ENCODE measurements around the gene DNAJB4. TPM values are rescaled to one million over a fixed set of nuclear protein-coding genes. Genes with fewer than 3 reads are reported as not detected.

Gene DNAJB4
- total and polyA plus RNA-seq, 4 donors: 39.1 to 137 (median 66.6) TPM

GRCh38 chr1:78047106-78047505 lies 42.4 kb downstream of the DNAJB4 start:
- DNase-seq (no peak), ATAC-seq (ENCODE audit: low FRiP score) (no peak)
- no peaks in the 10 kb centered on the region for H3K36me3 ChIP-seq (ENCODE audit: control insufficient read depth in 1 of 2, insufficient read depth in 2 of 2, low read length in 1 of 2)
- H3K27me3 ChIP-seq (ENCODE audit: control insufficient read depth in 1 of 2, insufficient read depth in 2 of 2, low read length in 1 of 2): no peaks in the 10 kb centered on the region
- H3K9me3 ChIP-seq (ENCODE audit: control insufficient read depth, low read length): no peaks in the 10 kb centered on the region
- H3K27ac ChIP-seq (ENCODE audit: low read depth in 1 of 2, low read length in 2 of 2): no peak overlapping the region
- intact Hi-C loops (cut with DNase I): no loop called here
- 85 to 90% methylated on average over 5 of the region's 5 CpGs for WGBS, 2 donors
- no peaks in the 10 kb centered on the region for H3K4me1 ChIP-seq (ENCODE audit: control insufficient read depth in 1 of 2, insufficient read depth in 2 of 2, low read length in 2 of 2)
- no peak overlapping the region for H3K4me3 ChIP-seq (ENCODE audit: low read length in 2 of 2)

GRCh38 chr1:78047631-78048030 lies 42.9 kb downstream of the DNAJB4 start:
- ATAC-seq (ENCODE audit: low FRiP score) (no peak), DNase-seq (no peak)
- no peaks in the 10 kb centered on the region for H3K27me3 ChIP-seq (ENCODE audit: control insufficient read depth in 1 of 2, insufficient read depth in 2 of 2, low read length in 1 of 2)
- H3K4me1 ChIP-seq (ENCODE audit: control insufficient read depth in 1 of 2, insufficient read depth in 2 of 2, low read length in 2 of 2): no peaks in the 10 kb centered on the region
- WGBS, 2 donors: 92 to 94% methylated on average over 3 of the region's 3 CpGs
- H3K36me3 ChIP-seq (ENCODE audit: control insufficient read depth in 1 of 2, insufficient read depth in 2 of 2, low read length in 1 of 2): no peaks in the 10 kb centered on the region
- H3K27ac ChIP-seq (ENCODE audit: low read depth in 1 of 2, low read length in 2 of 2): no peak overlapping the region
- no peak overlapping the region for H3K4me3 ChIP-seq (ENCODE audit: low read length in 2 of 2)
- no peaks in the 10 kb centered on the region for H3K9me3 ChIP-seq (ENCODE audit: control insufficient read depth, low read length)
- intact Hi-C loops (cut with DNase I): no loop called here

DNA sequence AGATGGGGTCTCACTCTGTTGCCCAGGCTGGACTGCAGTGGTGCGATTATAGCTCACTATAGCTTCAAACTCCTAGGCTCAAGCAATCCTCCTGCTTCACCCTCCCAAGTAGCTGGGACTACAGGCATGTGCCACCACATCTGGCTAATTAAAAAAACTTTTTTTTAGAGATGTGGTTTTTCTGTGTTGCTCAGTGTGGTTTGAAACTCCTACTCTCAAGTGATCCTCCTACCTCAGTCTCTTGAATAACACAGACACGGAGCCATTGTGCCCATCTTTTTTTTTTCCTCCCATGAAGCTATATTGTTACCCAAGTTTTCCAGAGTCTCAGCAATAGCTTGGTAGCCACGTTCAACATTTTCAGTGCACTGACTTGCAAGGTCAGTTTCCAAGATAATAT lies 43.7 kb downstream of the DNAJB4 start:
- WGBS, 2 donors: 93 to 97% methylated on average over 3 of the region's 3 CpGs
- Histone ChIP-seq H3K4me3 (ENCODE audit: low read length in 2 of 2) (no peak overlapping the region), H3K27me3 (ENCODE audit: control insufficient read depth in 1 of 2, insufficient read depth in 2 of 2, low read length in 1 of 2) (no peaks in the 10 kb centered on the region), H3K4me1 (ENCODE audit: control insufficient read depth in 1 of 2, insufficient read depth in 2 of 2, low read length in 2 of 2) (no peaks in the 10 kb centered on the region), H3K36me3 (ENCODE audit: control insufficient read depth in 1 of 2, insufficient read depth in 2 of 2, low read length in 1 of 2) (no peaks in the 10 kb centered on the region), H3K27ac (ENCODE audit: low read depth in 1 of 2, low read length in 2 of 2) (no peak overlapping the region), H3K9me3 (ENCODE audit: control insufficient read depth, low read length) (no peaks in the 10 kb centered on the region)
- no peak for ATAC-seq (ENCODE audit: low FRiP score)
- intact Hi-C loops (cut with DNase I): no loop called here
- DNase-seq: no peak

GRCh38 chr1:78049396-78049795 lies 44.7 kb downstream of the DNAJB4 start:
- intact Hi-C loops (cut with DNase I): no loop called here
- ATAC-seq (ENCODE audit: low FRiP score): no peak
- no peaks in the 10 kb centered on the region for H3K9me3 ChIP-seq (ENCODE audit: control insufficient read depth, low read length)
- H3K4me3 ChIP-seq (ENCODE audit: low read length in 2 of 2): no peak overlapping the region
- H3K27me3 ChIP-seq (ENCODE audit: control insufficient read depth in 1 of 2, insufficient read depth in 2 of 2, low read length in 1 of 2): no peaks in the 10 kb centered on the region
- H3K27ac ChIP-seq (ENCODE audit: low read depth in 1 of 2, low read length in 2 of 2): no peak overlapping the region
- no peaks in the 10 kb centered on the region for H3K36me3 ChIP-seq (ENCODE audit: control insufficient read depth in 1 of 2, insufficient read depth in 2 of 2, low read length in 1 of 2)
- whole genome bisulfite sequencing, 2 donors: 98 to 99% methylated on average over 4 of the region's 4 CpGs
- DNase-seq: no peak
- no peaks in the 10 kb centered on the region for H3K4me1 ChIP-seq (ENCODE audit: control insufficient read depth in 1 of 2, insufficient read depth in 2 of 2, low read length in 2 of 2)

GRCh38 chr1:78051005-78051404 lies 46.3 kb downstream of the DNAJB4 start:
- DNase-seq (no peak), ATAC-seq (ENCODE audit: low FRiP score) (no peak)
- Histone ChIP-seq H3K4me1 (ENCODE audit: control insufficient read depth in 1 of 2, insufficient read depth in 2 of 2, low read length in 2 of 2) (no peaks in the 10 kb centered on the region), H3K27me3 (ENCODE audit: control insufficient read depth in 1 of 2, insufficient read depth in 2 of 2, low read length in 1 of 2) (no peaks in the 10 kb centered on the region), H3K36me3 (ENCODE audit: control insufficient read depth in 1 of 2, insufficient read depth in 2 of 2, low read length in 1 of 2) (no peaks in the 10 kb centered on the region), H3K27ac (ENCODE audit: low read depth in 1 of 2, low read length in 2 of 2) (no peak overlapping the region), H3K9me3 (ENCODE audit: control insufficient read depth, low read length) (no peaks in the 10 kb centered on the region), H3K4me3 (ENCODE audit: low read length in 2 of 2) (no peak overlapping the region)
- 98 to 99% methylated on average over 2 of the region's 2 CpGs for WGBS, 2 donors
- intact Hi-C loops (cut with DNase I): no loop called here

DNA sequence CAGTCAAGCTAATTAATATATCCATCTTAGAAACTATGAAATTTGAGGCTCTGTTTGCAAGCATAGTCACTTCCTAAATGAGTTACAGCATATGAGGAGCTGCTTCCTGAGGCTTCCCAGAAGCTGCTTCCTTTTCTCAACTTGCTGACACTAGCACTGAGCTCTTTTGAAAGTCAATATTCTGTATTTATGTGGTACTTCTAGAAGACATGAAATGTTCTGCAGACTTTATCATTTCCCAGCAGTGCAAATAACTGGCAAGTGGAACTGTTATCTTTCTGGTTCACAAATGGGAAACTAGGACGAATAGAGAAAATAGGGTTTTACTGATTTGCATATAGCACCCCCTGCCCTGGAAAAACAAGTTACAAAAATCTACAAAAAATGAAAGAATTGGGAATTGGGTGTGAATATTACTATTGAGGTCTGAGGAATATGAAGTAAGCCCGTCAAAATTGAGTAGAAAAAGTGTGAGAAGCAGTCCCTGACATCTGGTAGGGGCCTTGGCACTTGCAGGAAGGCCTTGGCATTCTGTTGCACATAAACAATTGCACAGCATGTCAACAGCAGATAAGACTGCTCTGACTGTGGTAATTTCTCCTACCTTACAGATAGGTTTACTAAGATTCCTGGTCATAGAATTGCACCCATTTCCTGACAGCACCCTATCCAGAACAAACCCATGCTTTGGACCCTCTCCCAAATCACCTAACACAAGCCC lies 48.1 kb downstream of the DNAJB4 start:
- intact Hi-C loops (cut with DNase I): no loop called here
- no peaks in the 10 kb centered on the region for H3K36me3 ChIP-seq (ENCODE audit: control insufficient read depth in 1 of 2, insufficient read depth in 2 of 2, low read length in 1 of 2)
- no peak for DNase-seq
- H3K4me3 ChIP-seq (ENCODE audit: low read length in 2 of 2): no peak overlapping the region
- WGBS, 2 donors: 81 to 89% methylated on average over 2 of the region's 2 CpGs
- H3K4me1 ChIP-seq (ENCODE audit: control insufficient read depth in 1 of 2, insufficient read depth in 2 of 2, low read length in 2 of 2): no peaks in the 10 kb centered on the region
- no peaks in the 10 kb centered on the region for H3K9me3 ChIP-seq (ENCODE audit: control insufficient read depth, low read length)
- H3K27ac ChIP-seq (ENCODE audit: low read depth in 1 of 2, low read length in 2 of 2): no peak overlapping the region
- H3K27me3 ChIP-seq (ENCODE audit: control insufficient read depth in 1 of 2, insufficient read depth in 2 of 2, low read length in 1 of 2): no peaks in the 10 kb centered on the region
- ATAC-seq (ENCODE audit: low FRiP score): no peak

DNA sequence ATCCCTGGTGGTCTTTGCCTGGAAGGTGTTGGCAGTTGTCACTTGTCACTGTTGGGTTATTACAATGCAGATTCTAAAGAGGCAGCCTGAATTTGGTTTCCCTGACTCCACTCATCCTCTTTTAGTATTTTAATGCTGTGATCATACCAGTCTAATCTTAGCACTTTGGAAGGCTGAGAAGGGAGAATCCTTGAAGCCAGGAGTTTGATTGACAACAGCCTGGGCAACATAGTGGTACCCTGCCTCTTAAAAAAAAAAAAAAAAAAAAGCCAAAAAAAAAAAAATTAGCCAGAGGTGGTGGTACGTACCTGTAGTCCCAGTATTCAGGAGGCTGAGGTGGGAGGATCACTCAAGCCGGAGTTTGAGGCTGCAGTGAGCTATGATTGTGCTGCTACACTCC lies 48.8 kb downstream of the DNAJB4 start:
- intact Hi-C loops (cut with DNase I): no loop called here
- no peak for ATAC-seq (ENCODE audit: low FRiP score)

DNA sequence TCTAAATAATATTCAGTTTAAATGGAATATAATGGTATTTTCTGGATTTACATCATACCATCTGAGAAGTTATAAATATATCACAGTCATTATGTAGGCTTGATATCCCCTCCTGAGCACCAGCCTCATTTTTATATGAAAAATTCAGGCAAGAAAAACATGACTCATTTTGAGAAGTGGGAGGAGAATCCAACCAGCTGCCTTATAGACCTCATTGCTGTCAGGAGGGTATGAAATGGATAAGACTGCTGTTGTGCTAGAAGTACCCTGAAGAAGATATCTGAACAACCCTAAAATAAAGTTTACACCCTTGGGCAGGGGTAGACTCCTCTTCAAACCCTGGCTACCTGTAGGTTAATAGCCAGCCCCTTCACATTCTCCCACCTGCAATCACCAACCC lies 49.8 kb downstream of the DNAJB4 start:
- intact Hi-C loops (cut with DNase I): no loop called here
- Histone ChIP-seq H3K36me3 (ENCODE audit: control insufficient read depth in 1 of 2, insufficient read depth in 2 of 2, low read length in 1 of 2) (no peaks in the 10 kb centered on the region), H3K9me3 (ENCODE audit: control insufficient read depth, low read length) (no peaks in the 10 kb centered on the region), H3K4me1 (ENCODE audit: control insufficient read depth in 1 of 2, insufficient read depth in 2 of 2, low read length in 2 of 2) (no peaks in the 10 kb centered on the region), H3K27ac (ENCODE audit: low read depth in 1 of 2, low read length in 2 of 2) (no peak overlapping the region), H3K4me3 (ENCODE audit: low read length in 2 of 2) (no peak overlapping the region), H3K27me3 (ENCODE audit: control insufficient read depth in 1 of 2, insufficient read depth in 2 of 2, low read length in 1 of 2) (no peaks in the 10 kb centered on the region)
- DNase-seq (no peak), ATAC-seq (ENCODE audit: low FRiP score) (no peak)

More for the DNA sequence above, 48.8 kb downstream of the DNAJB4 start:
- DNase-seq: no peak
- H3K27ac ChIP-seq (ENCODE audit: low read depth in 1 of 2, low read length in 2 of 2): no peak overlapping the region
- H3K4me3 ChIP-seq (ENCODE audit: low read length in 2 of 2): no peak overlapping the region
- H3K36me3 ChIP-seq (ENCODE audit: control insufficient read depth in 1 of 2, insufficient read depth in 2 of 2, low read length in 1 of 2): no peaks in the 10 kb centered on the region
- no peaks in the 10 kb centered on the region for H3K9me3 ChIP-seq (ENCODE audit: control insufficient read depth, low read length)
- no peaks in the 10 kb centered on the region for H3K27me3 ChIP-seq (ENCODE audit: control insufficient read depth in 1 of 2, insufficient read depth in 2 of 2, low read length in 1 of 2)
- H3K4me1 ChIP-seq (ENCODE audit: control insufficient read depth in 1 of 2, insufficient read depth in 2 of 2, low read length in 2 of 2): no peaks in the 10 kb centered on the region
- 95 to 97% methylated on average over 2 of the region's 2 CpGs for WGBS, 2 donors

DNA sequence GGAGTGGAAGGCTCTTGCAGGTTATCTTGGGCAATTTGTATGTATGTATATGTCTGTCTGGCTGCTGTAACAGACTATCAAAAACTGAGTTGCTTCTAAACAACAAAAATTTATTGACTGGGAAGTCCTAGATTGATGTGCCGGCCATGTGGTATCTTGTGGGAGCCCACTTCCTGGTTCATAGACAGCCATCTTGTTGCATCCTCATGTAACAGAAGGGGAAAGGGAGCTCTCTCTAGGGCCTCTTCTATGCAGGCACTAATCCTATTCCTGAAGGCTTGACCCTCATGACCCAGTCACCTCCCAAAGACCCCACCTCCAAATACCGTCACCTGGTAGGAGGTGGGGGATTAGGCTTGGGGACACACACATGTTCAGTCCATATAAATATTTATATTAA lies 50.2 kb downstream of the DNAJB4 start:
- Histone ChIP-seq H3K4me3 (ENCODE audit: low read length in 2 of 2) (no peak overlapping the region), H3K36me3 (ENCODE audit: control insufficient read depth in 1 of 2, insufficient read depth in 2 of 2, low read length in 1 of 2) (no peaks in the 10 kb centered on the region), H3K4me1 (ENCODE audit: control insufficient read depth in 1 of 2, insufficient read depth in 2 of 2, low read length in 2 of 2) (no peaks in the 10 kb centered on the region), H3K27me3 (ENCODE audit: control insufficient read depth in 1 of 2, insufficient read depth in 2 of 2, low read length in 1 of 2) (no peaks in the 10 kb centered on the region), H3K9me3 (ENCODE audit: control insufficient read depth, low read length) (no peaks in the 10 kb centered on the region), H3K27ac (ENCODE audit: low read depth in 1 of 2, low read length in 2 of 2) (no peak overlapping the region)
- ATAC-seq (ENCODE audit: low FRiP score) (no peak), DNase-seq (no peak)
- 50% methylated on average over 2 of the region's 2 CpGs for WGBS, 2 donors
- intact Hi-C loops (cut with DNase I): loop anchor here in 1 of 2 donors (5.0 kb wide), 1 partner anchor 48 kb away; no protein-coding TSS in a partner anchor

Data from aorta (tissue), 5 donors.